Astrocyte of the hippocampus (primary cell): ENCODE data around the gene LIPE.

ENCODE experiments used
- DNase-seq: peaks from one replicate; pipeline ENCODE4 v3.0.0; 2011; ENCODE audit warnings: low read depth, low spot score

Gene LIPE

DNA sequence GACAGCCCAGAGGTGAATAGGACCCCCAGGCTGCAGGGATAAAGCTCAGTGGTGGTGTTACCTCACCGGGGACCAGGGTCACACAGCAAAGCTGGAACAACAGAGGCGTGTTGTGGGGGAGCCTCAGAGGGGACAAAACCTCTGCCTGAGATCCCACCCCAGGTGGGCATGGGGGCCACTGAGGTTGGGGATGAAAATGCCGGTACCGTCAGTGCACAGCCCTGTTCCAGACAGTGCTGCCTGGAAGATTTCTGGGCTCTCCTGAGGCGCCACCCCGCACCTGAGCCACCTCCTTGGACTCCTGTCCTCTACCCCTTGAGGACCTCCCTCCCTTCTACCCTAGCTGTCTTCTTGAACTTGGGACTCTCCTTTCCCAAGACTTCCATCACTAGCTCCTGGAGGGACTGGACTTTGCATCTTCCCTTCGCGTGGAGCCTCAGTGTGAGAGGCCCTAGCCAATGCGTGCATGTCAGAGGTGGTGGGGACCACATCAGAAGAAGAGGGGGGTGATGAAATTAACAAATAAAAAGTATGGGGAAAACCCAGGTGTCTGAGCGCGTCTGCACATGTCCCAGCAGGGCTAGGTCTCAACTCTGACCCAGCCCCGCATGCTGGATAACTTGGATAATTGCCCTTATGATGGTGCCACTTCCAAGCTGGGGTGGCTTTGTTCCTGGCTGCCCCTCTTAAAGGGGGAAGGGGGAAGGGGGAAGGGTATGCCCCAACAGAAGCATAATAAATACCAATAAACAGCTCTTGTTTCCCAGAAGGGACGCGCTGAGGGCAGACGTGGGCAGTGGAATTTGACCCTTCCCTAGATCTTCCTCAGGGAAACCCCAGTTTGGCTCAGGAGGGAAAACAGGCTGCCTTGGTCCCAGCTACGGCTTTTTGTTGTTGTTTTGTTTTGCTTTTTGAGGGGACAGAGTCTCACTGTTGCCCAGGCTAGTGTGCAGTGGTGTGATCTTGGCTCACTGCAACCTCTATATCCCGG lies 48.7 kb downstream of the LIPE start:
- no peak for DNase-seq

GRCh38 chr19:42376177-42376555 lies 51.0 kb downstream of the LIPE start:
- DNase-seq, result no peak

GRCh38 chr19:42375415-42376176 lies 51.6 kb downstream of the LIPE start:
- DNase-seq, result no peak

- no peak for DNase-seq
Measured at GRCh38 chr19:42374826-42375376, 52.3 kb downstream of the LIPE start.

DNA sequence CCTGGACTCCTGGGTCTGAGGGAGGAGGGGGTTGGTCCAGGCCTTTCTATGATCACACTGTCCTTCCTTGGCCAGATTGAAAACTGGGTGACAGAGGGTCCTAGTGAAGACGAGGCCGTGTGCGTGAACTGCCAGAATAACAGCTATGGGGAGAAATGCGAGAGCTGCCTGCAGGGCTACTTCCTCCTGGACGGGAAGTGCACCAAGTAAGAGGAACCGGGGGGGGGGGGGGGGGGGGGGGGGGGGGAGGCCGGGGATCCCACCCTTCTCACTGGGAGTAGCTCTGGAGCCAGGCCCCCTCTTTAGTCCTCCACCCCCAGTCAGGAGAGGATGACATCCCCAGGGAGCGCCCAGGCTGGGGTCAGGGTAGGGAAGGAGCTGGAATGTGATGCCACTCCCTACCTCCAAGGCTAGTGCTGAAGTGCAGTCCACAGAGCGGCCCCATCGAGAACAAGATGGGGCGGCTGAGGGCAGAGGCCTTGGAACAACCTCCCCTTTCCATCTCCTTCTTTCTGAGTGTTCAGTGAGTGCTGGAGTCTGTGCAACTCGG lies 56.5 kb downstream of the LIPE start:
- no peak for DNase-seq

DNA sequence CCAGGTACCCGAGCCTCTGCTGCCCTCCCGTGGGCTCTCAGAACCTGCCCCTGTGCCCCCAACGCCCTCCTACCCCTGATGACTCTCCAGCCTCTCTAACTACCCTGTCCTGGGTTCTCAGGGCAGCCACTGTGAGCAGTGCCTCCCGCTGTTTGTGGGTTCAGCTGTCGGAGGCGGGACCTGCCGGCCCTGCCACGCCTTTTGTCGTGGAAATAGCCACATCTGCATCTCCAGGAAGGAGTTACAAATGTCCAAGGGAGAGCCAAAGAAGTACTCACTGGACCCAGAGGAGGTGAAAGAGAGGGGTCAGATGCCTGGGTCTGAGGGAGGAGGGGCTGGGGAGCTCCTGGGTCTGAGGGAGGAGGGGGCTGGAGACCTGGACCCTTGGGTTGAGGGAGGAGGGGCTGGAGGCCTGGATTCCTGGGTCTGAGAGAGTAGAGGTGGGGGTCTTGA lies 57.1 kb downstream of the LIPE start:
- DNase-seq, result no peak

DNA sequence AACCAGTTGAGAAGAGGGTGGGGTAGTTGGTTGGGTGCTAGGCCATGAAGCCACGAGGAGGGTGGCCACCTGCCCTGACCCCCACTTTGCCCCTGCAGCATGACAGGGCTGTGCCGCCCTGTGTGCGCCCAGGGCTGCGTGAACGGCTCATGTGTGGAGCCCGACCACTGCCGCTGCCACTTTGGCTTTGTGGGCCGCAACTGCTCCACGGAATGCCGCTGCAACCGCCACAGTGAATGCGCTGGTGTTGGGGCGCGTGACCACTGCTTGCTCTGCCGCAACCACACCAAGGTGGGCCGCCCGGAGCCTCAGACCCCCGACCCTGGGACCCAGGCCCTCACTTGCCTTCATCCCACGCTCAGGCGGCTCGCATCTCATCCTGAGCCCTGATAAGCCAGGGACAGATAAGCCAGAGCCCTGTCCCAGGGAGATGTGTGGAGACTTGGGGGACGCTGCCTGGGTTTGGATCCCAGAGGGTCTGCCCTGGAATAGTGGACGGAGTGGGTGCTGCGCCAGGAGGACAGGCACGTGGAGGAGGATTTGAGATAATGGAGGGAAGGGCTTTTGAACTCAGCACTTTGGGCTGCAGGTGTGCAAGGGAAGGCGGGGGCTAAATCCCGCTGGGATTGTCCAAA lies 57.6 kb downstream of the LIPE start:
- no peak for DNase-seq

GRCh38 chr19:42368765-42369164 lies 58.4 kb downstream of the LIPE start:
- DNase-seq, result no peak

DNA sequence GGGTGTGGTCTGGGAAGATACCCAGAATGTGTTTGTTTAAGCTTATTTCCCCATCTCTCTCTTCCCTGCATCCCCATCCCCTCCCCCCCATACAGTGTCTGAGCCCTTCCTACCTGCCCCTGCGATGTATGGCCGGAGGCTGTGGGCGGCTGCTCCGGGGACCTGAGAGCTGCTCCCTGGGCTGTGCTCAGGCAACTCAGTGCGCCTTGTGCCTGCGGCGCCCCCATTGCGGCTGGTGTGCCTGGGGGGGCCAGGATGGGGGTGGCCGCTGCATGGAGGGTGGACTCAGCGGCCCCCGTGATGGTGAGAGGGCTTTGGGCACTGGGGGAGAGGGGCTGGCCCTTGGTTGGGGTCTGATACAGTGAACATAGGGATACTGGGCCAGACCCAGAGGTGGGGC lies 58.8 kb downstream of the LIPE start:
- DNase-seq, result no peak

DNA sequence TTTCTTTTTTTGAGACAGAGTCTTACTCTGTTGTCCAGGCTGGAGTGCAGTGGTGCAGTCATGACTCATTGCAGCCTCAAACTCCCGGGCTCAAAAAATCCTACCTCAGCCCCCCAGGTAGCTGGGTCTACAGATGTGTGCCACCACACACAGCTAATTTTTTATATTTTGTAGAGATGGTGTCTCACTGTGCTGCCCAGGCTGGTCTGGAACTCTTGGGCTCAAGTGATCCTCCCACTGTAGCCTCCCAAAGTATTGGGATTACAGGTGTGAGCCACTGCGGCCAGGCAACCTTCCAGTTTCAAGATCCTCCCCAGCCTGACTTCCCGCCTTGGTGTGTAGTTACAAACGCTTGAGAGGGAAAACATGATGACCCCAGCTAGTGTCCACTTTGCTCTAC lies 59.3 kb downstream of the LIPE start:
- DNase-seq, result no peak

DNA sequence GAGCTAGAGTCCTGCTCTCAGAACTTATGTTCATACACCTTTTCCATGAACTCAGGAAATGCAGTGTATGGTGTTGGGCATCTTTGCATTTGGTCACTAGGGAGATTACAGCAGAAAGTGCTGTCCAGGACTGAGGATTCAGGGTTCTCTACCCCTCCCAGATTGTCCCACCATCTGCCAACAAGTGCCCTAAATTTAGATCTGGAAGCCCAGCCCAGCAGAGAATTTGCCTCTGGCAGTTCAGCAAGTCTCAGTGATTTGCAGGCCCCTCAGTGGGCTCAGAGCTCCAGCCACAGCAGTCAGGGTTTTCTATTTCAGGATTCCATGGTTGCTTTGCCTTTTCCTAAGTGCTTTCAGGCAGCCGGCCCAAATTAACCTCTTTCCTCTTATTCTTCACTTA lies 60.5 kb downstream of the LIPE start:
- DNase-seq, result no peak

DNA sequence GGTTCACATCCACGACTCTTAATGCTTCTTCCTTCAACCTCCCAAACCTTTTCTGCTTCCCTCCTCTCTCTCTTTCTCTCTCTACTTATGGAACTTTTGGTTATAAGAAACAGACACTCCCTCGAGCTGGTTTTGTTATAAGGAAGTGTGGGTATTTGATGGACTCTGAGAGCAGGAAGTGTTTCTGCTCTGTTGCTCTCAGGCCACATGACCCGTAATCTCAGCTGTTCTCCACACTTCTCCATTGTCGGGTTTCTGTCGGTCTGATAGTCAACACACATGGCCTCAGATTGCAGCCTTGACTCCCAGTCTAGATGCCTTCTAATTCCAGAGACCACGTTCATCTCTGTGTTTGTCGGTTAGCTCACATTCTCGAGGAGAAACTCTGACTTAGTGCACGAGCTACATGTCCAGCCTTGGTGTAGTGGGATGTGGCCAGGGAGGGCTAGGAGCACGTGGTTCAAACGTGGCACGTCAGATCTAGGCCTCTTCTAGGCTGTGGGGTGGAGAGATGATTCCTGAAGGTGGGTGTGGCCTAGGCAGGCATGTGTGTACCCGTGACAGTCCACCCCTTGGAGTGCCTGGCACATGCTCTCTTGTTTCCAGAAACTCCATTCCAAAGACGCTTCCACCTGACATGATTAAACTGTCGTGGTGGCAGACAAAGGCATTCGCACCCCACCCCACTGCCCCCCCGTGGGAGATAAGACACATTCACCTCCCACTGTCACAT lies 63.4 kb downstream of the LIPE start:
- DNase-seq, result no peak

DNA sequence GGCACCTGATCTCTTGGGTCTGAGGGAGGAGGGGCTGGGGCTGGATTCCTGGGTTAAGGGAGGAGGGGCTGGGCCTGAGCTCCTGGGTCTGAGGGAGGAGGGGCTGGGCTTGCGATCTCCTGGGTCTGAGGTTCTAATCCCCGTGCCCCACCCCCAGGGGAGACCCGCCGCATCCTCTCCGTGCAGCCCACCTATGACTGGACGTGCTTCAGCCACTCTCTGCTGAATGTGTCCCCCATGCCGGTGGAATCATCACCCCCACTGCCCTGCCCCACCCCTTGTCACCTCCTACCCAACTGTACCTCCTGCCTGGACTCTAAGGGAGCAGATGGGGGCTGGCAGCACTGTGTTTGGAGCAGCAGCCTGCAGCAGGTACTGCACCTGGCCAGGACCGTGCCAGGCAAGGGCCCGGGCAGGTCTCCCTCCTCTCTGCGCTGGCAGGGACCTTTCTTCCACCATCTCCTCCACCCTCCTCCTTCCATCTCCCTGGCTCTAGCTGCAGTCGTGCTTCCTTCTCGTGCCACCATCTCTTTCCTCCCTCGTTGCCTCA lies 64.2 kb downstream of the LIPE start:
- DNase-seq, result no peak

DNA sequence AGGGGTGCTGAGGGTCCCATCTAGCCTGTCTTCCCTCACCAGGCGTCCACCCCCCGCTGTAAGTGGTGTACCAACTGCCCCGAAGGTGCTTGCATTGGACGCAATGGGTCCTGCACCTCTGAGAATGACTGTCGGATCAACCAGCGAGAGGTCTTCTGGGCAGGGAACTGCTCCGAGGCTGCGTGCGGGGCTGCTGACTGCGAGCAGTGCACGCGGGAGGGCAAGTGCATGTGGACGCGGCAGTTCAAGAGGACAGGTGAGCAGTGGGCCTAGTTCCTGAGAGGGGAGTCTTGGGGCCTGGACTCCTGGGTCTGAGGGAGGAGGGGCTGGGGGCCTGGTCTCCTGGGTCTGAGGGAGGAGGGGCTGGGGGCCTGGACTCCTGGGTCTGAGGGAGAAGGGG lies 64.8 kb downstream of the LIPE start:
- DNase-seq, result no peak

DNA sequence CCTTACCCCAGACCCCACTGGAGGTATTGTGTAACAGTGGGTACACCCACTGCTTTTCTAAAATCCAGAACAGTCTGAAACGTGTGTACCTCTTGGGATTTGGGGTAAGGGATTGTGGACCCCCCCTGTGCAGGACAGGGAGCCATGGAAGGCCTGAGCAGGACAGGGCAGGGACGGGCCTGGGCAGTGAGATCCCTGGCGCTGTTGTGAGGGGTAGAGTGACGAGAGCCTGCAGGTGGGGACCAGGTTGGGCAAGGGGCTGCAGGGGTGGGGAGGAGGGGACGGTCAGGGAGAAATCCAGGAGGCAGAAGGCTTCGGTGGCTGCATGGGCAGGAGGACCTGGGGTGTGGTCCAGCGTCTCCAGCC lies 65.7 kb downstream of the LIPE start:
- DNase-seq, result no peak

GRCh38 chr19:42360787-42361544 lies 66.2 kb downstream of the LIPE start:
- peak; percentile 47 for DNase-seq

DNA sequence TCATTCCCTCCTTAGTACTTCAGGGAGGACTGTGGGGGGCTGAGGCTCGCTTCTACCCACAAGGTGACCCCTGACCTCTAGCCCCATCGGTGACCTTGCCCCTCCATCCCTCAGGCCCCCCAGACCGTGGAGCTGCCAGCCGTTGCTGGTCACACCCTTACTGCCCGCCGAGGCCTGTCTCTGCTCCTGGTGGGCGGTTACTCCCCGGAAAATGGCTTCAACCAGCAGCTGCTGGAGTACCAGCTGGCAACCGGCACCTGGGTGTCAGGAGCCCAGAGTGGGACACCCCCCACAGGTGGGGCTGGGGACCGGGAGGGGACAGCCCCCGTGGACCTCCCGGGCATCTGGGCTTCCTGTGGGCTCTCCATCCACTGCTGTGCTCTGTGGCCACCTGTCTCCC lies 69.9 kb downstream of the LIPE start:
- no peak for DNase-seq

- DNase-seq, result no peak
Measured at GRCh38 chr19:42356686-42357085, 70.5 kb downstream of the LIPE start.

DNA sequence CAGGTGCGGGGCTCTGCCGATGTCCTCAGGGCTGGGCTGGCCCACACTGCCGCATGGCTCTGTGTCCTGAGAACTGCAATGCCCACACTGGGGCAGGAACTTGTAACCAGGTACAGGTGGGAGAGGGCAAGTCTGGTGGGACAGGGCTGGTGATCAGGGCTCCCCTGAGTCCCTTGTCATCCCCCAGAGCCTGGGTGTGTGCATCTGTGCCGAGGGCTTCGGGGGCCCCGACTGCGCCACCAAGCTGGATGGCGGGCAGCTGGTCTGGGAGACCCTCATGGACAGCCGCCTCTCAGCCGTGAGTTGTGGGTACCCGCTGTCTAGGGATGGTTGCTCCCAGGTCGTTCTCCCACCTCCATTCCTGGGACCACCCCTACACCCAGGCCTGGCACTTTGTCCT lies 71.3 kb downstream of the LIPE start:
- DNase-seq, result no peak
